LNCAP (cell line): Measurements from ENCODE around the gene CUBN.

Source experiments
- CTCF ChIP-seq: fragments of 450-650 bp; IDR thresholded peaks from 2 replicates; pipeline ENCODE4 v1.5.1; 2017; ENCODE audit warnings: mild to moderate bottlenecking

CUBN gene

DNA sequence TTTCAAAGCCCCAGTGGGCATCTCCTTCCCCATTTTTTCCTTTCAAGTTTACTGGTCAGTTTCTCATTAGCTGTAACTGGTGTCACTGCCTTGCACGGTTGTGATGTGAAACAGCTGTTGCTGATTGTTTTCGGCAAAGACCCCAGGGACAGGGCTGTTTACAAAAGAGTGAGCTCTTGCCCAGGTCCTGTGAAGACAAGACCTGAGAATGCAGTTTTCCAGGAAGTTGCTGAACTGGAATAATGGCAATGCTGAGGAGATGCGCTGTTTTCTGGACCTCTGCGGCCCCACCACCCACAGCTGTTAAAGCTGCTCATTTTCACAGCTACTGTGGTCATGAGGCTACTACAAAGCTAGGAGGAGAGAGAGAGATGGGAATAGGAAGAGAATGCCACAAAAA is 195.8 kb downstream of the CUBN start:
- TF ChIP-seq CTCF = no peak

- TF ChIP-seq CTCF = no peak
Measured at GRCh38 chr10:16931930-16932329, 197.7 kb downstream of the CUBN start.

DNA sequence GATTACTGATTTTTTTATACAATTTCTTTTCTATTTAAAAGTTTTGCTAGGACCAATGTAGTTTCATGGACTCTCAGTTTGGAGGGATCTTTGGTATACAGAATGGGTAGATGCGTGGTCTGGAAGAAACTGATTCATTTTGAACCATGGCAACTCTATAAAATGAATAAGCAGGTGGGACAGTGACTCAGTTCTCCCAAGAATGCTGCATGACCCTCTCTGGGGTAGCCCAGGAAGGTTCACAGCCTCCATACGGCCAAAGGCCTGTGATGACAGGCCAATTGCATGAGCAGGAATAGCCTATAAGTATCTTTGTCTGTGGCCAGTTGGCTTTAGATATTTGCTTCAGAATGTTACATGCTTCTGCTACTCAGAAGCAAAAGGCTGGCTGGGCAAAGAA is 199.1 kb downstream of the CUBN start:
- no peak for TF ChIP-seq CTCF

DNA sequence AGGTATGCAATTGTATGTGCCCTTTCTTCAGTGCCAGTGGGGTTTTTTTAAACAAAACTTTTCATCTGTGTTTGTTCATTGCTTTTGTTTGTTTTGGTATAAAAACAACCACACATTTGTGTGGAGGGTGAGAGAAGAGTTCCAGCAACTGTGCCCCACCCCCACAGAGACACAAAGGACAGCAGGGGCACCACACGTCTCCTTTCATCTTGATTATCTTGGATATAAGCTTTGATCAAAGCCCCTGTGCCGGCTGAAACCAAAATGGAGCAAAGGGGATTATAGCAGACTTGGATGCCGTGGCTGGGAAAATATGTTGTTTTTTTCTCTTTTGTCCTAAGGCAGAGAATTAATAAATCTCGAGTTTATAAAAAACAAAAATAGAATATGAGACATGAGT is 200.5 kb downstream of the CUBN start:
- no peak for TF ChIP-seq CTCF

DNA sequence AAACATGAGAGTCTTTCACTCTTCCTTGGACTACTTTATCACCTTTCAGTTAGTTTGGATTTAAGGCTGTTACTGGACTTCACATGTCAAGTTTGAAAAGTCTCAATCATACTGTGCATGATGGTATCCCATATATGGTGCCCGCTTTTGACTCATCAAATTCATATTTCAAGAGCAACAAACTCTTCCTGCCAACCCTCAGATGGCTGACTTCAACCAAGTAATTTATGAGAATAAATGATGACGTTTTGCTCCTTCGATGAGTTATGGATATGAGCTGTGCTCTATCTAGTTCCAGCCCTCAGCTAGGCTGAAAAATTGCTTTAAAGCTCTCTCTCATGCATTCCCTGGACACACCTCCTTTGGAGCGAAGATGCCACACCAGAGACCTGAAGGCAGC is 202.1 kb downstream of the CUBN start:
- no peak for TF ChIP-seq CTCF

DNA sequence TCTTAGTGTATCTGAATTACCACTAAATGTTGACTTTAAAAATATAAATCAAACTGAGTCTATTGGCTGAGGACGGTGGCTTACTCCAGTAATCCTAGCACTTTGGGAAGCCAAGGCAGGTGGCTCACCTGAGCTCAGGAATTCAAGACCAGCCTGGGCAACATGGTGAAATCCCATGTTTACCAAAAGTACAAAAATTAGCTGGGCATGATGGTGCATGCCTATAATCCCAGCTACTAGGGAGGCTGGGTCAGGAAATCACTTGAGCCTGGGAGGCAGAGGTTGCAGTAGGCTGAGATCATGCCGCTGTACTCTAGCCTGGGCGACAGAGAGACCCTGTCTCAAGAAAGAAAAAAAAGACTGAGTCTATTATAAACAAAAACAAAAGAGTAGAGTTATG is 205.9 kb downstream of the CUBN start:
- no peak for TF ChIP-seq CTCF

GRCh38 chr10:16923309-16923708 is 206.3 kb downstream of the CUBN start:
- no peak for TF ChIP-seq CTCF

GRCh38 chr10:16919121-16919982 is 210.3 kb downstream of the CUBN start:
- no peak for TF ChIP-seq CTCF
